ENCODE measurements around the gene CACNA2D1. TPM values are rescaled to one million over a fixed set of nuclear protein-coding genes. Genes with fewer than 3 reads are reported as not detected.

The CACNA2D1 gene
- total RNA-seq, 1 experiment from 2014 or later = 0.27 TPM

GRCh38 chr7:82021036-82021435 is 422.5 kb downstream of the CACNA2D1 start:
- ChIA-PET CTCF (interaction anchor here (1.1 kb wide), 1 partner anchor 522 kb away, joined by 3 read pairs; no protein-coding TSS in a partner anchor), RAD21 (ENCODE audit: low non-redundant PET in 1 of 2, low total read pairs in 2 of 2, uncharacterized antibody in 2 of 2, unreplicated experiment in 2 of 2) (no interaction called here), POLR2A (no interaction called here)
- TF ChIP-seq ELF1 (IDR thresholded peaks at IDR 0.05; ENCODE audit: borderline replicate concordance, low read depth) (no peak), SIN3A (IDR thresholded peaks at IDR 0.05; ENCODE audit: low read depth) (no peak)
- TF ChIP-seq, protein P1, sequence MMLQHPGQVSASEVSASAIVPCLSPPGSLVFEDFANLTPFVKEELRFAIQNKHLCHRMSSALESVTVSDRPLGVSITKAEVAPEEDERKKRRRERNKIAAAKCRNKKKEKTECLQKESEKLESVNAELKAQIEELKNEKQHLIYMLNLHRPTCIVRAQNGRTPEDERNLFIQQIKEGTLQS (IDR thresholded peaks at IDR 0.05) = no peak
- H3K4me1 ChIP-seq (ENCODE audit: control insufficient read depth in 1 of 2, insufficient read depth in 2 of 2, low read length in 2 of 2) = peaks cover 0 to under 1% of the 10 kb centered on the region in 2 experiments; a peak in 1 of 4 replicates
- no peak for DNase-seq (ENCODE audit: low read depth, low spot score)
- no peaks in the 10 kb centered on the region for H3K9me2 ChIP-seq (ENCODE audit: insufficient read depth)
- intact Hi-C loops (cut with micrococcal nuclease) = no loop called here
- no peaks in the 10 kb centered on the region for H3K79me2 ChIP-seq (ENCODE audit: insufficient read depth, low read length)
- no peak overlapping the region for H3K4me2 ChIP-seq (ENCODE audit: low read length)
- no peak for ATAC-seq
- H3K9me3 ChIP-seq (ENCODE audit: control insufficient read depth in 1 of 2, insufficient read depth in 1 of 2, low read depth in 1 of 2, low read length in 2 of 2) = no peaks in the 10 kb centered on the region
- H4K20me1 ChIP-seq (ENCODE audit: insufficient read depth) = no peaks in the 10 kb centered on the region
- H3K27me3 ChIP-seq (ENCODE audit: insufficient read depth, low read length) = no peaks in the 10 kb centered on the region
- H3K9ac ChIP-seq (ENCODE audit: low read length) = no peak overlapping the region
- H3K4me3 ChIP-seq (replicated peaks in 1 of 2; ENCODE audit: low read depth in 1 of 2, low read length in 2 of 2) = no peak overlapping the region
- no peak overlapping the region for H3K27ac ChIP-seq (ENCODE audit: low read depth, low read length)
- H2AFZ ChIP-seq (ENCODE audit: low read depth, low read length, poor library complexity, severe bottlenecking) = no peak overlapping the region
- BruUV-seq (replicated peaks) = no TSS peak
- H3K36me3 ChIP-seq (ENCODE audit: control insufficient read depth in 1 of 2, insufficient read depth in 2 of 2, low read length in 2 of 2) = no peaks in the 10 kb centered on the region

DNA sequence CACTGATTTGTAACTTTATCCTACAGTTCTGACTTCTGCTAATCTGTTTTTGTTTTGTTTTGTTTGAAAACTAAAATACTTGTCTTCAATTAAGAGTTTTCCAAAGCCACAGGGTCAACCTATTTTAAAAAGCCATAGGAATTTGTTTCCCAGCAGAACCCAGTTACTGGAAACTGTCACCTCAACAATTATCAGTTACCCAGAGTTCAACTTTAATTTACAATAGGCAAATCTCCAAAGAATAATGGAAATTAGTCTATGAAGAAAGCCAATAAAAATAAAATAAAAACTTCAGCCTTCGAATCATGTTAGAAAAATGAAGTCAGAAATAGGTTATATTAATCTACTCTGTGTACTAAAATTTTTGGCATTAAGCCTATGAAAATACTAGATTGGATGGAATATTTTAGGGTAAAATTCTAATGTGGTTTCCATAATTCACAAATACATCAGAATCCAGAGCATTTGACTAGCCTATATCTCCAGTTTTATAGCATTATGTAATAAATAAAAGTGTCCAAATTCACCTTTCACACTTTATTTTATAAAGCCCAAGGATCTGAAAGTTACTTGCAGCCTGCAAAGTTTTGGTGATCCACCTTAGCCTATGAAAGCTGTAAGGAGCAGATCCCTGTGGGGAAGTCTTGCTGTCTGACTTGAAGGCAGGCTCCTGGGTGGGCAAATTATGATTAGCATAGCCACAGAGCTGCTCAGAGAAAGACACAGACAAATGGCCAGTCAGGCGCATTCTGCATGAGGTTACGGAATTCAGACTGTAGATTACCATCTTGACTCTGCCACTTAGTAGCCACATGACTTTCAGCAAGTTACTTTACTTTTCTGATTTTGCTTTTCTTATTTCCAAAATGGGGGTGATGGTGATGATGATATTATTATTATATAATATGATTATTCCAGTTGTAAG is 423.8 kb downstream of the CACNA2D1 start:
- POLR2A ChIA-PET = no interaction called here
- TF ChIP-seq EZH2phosphoT487 (IDR thresholded peaks at IDR 0.05; ENCODE audit: borderline replicate concordance) (no peak), REST (IDR thresholded peaks at IDR 0.05; ENCODE audit: low read depth) (no peak), RAD21 (IDR thresholded peaks at IDR 0.05; ENCODE audit: low read depth) (no peak), TCF7L2 (IDR thresholded peaks at IDR 0.05; ENCODE audit: borderline replicate concordance, extremely low read depth, insufficient read depth, insufficient read length) (no peak), POLR2A (IDR thresholded peaks at IDR 0.05; ENCODE audit: borderline replicate concordance, extremely low read depth, insufficient read depth, insufficient read length) (no peak), EGR1 (IDR thresholded peaks at IDR 0.05; ENCODE audit: low read depth) (no peak), FOSL1 (IDR thresholded peaks at IDR 0.05; ENCODE audit: low read depth) (no peak)
- TF ChIP-seq, protein P1 (IDR thresholded peaks at IDR 0.05) = no peak
- TF ChIP-seq, protein P2, sequence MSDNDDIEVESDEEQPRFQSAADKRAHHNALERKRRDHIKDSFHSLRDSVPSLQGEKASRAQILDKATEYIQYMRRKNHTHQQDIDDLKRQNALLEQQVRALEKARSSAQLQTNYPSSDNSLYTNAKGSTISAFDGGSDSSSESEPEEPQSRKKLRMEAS (IDR thresholded peaks at IDR 0.05) = no peak
- TF ChIP-seq, protein P3, sequence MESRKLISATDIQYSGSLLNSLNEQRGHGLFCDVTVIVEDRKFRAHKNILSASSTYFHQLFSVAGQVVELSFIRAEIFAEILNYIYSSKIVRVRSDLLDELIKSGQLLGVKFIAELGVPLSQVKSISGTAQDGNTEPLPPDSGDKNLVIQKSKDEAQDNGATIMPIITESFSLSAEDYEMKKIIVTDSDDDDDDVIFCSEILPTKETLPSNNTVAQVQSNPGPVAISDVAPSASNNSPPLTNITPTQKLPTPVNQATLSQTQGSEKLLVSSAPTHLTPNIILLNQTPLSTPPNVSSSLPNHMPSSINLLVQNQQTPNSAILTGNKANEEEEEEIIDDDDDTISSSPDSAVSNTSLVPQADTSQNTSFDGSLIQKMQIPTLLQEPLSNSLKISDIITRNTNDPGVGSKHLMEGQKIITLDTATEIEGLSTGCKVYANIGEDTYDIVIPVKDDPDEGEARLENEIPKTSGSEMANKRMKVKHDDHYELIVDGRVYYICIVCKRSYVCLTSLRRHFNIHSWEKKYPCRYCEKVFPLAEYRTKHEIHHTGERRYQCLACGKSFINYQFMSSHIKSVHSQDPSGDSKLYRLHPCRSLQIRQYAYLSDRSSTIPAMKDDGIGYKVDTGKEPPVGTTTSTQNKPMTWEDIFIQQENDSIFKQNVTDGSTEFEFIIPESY (IDR thresholded peaks at IDR 0.05; ENCODE audit: extremely low read depth, insufficient replicate concordance, low read length) = no peak

More for the DNA sequence above, 423.8 kb downstream of the CACNA2D1 start:
- Histone ChIP-seq H3K4me3 (replicated peaks in 1 of 2; ENCODE audit: low read depth in 1 of 2, low read length in 2 of 2) (no peak overlapping the region), H3K9ac (ENCODE audit: low read length) (no peak overlapping the region), H3K27ac (ENCODE audit: low read depth, low read length) (no peak overlapping the region), H2AFZ (ENCODE audit: low read depth, low read length, poor library complexity, severe bottlenecking) (no peak overlapping the region), H3K9me2 (ENCODE audit: insufficient read depth) (no peaks in the 10 kb centered on the region), H3K36me3 (ENCODE audit: control insufficient read depth in 1 of 2, insufficient read depth in 2 of 2, low read length in 2 of 2) (no peaks in the 10 kb centered on the region), H4K20me1 (ENCODE audit: insufficient read depth) (no peaks in the 10 kb centered on the region), H3K9me3 (ENCODE audit: control insufficient read depth in 1 of 2, insufficient read depth in 1 of 2, low read depth in 1 of 2, low read length in 2 of 2) (no peaks in the 10 kb centered on the region), H3K4me2 (ENCODE audit: low read length) (no peak overlapping the region), H3K27me3 (ENCODE audit: insufficient read depth, low read length) (no peaks in the 10 kb centered on the region), H3K4me1 (ENCODE audit: control insufficient read depth in 1 of 2, insufficient read depth in 2 of 2, low read length in 2 of 2) (peaks cover 2 to 11% of the 10 kb centered on the region in 2 experiments; a peak in 2 of 4 replicates), H3K79me2 (ENCODE audit: insufficient read depth, low read length) (no peaks in the 10 kb centered on the region)
- ChIA-PET RAD21 (ENCODE audit: low non-redundant PET in 1 of 2, low total read pairs in 2 of 2, uncharacterized antibody in 2 of 2, unreplicated experiment in 2 of 2) (no interaction called here), CTCF (interaction anchor here (7.1 kb wide), 1 partner anchor 520 kb away, joined by 89 read pairs; no protein-coding TSS in a partner anchor)
- ATAC-seq (no peak), DNase-seq (ENCODE audit: low read depth, low spot score) (no peak)
- intact Hi-C loops (cut with micrococcal nuclease) = loop anchor here (5.0 to 10.0 kb wide), 2 partner anchors 538 to 1325 kb away; no protein-coding TSS in a partner anchor
- BruUV-seq (replicated peaks) = no TSS peak

All from HCT116 (cell line).